Neural progenitor cell (in vitro differentiated cells): ENCODE data around the gene ENO2.

Experiments used
- CTCF ChIP-seq: fragments of 200-600 bp; sonication (generic); IDR thresholded peaks from 2 replicates; pipeline ENCODE4 v1.5.1; 2017; ENCODE audit warnings: antibody characterized with exemption, mild to moderate bottlenecking
- EZH2 ChIP-seq: fragments of 200-600 bp; sonication (generic); IDR thresholded peaks from 2 replicates; pipeline ENCODE4 v1.6.1; 2017; ENCODE audit warnings: antibody characterized with exemption, mild to moderate bottlenecking, moderate library complexity
- EZH2phosphoT487 ChIP-seq: fragments of 200-600 bp; sonication (generic); IDR thresholded peaks from 2 replicates; pipeline ENCODE4 v1.6.1; 2017; ENCODE audit warnings: antibody characterized with exemption

- peak; percentile 93 for TF ChIP-seq CTCF
- TF ChIP-seq EZH2 = no peak
- no peak for TF ChIP-seq EZH2phosphoT487
Observed at GRCh38 chr12:6872073-6873048, 42.0 kb upstream of the ENO2 start.
